Astrocyte (in vitro differentiated cells and primary cell): ENCODE measurements around the gene C1orf52. TPM values are rescaled to one million over a fixed set of nuclear protein-coding genes. Genes with fewer than 3 reads are reported as not detected.

Experiments used
- DNase-seq: peaks from one replicate; pipeline ENCODE4 v3.0.0-alpha.2; 2010; ENCODE audit warnings: low read depth
- FAIRE-seq: peaks from 2 replicates; lab custom pipeline; 2011; peaks lifted over from hg19 to GRCh38; lab: Jason Lieb, UNC
- H2AFZ ChIP-seq: 2 replicates; pipeline ENCODE4 v1.6.0; 2012; ENCODE audit warnings: low read depth, low read length, inconsistent platforms
- H3K27ac ChIP-seq: 2 replicates; pipeline ENCODE4 v1.5.1; 2011; ENCODE audit warnings: low read depth, low read length, inconsistent platforms
- H3K27me3 ChIP-seq: 2 replicates; pipeline ENCODE4 v1.6.0; 2011; ENCODE audit warnings: low read length, inconsistent platforms; ENCODE audit not compliant: insufficient read depth
- H3K36me3 ChIP-seq: 2 replicates; pipeline ENCODE4 v1.5.1; 2011; ENCODE audit warnings: low read length, inconsistent platforms; ENCODE audit not compliant: insufficient read depth
- H3K4me1 ChIP-seq: 2 replicates; pipeline ENCODE4 v1.5.1; 2011; ENCODE audit warnings: low read length, inconsistent platforms; ENCODE audit not compliant: insufficient read depth
- H3K4me2 ChIP-seq: 2 replicates; pipeline ENCODE4 v1.6.0; 2012; ENCODE audit warnings: low read length, inconsistent platforms
- H3K4me3 ChIP-seq: 2 replicates; pipeline ENCODE4 v1.5.1; 2011; ENCODE audit warnings: low read depth, mild to moderate bottlenecking, low read length, inconsistent platforms; ENCODE audit not compliant: insufficient read depth
- H3K79me2 ChIP-seq: 2 replicates; pipeline ENCODE4 v1.6.0; 2012; ENCODE audit warnings: mild to moderate bottlenecking, low read length, inconsistent platforms; ENCODE audit not compliant: insufficient read depth
- H3K9ac ChIP-seq: 2 replicates; pipeline ENCODE4 v1.6.0; 2012; ENCODE audit warnings: mild to moderate bottlenecking, low read length, inconsistent platforms
- H3K9me3 ChIP-seq: 2 replicates; pipeline ENCODE4 v1.5.1; 2012; ENCODE audit warnings: low read depth, mild to moderate bottlenecking, low read length, inconsistent platforms; ENCODE audit not compliant: insufficient read depth
- H4K20me1 ChIP-seq: 2 replicates; pipeline ENCODE4 v1.6.0; 2012; ENCODE audit warnings: low read length, inconsistent platforms; ENCODE audit not compliant: insufficient read depth
- H3K27ac Mint-ChIP-seq: one replicate; pipeline ENCODE4 v1.8.0; 2021; ENCODE audit warnings: mild to moderate bottlenecking, mixed read lengths; ENCODE audit not compliant: unreplicated experiment
- H3K27me3 Mint-ChIP-seq: one replicate; pipeline ENCODE4 v1.8.0; 2021; ENCODE audit warnings: low read depth, mixed read lengths; ENCODE audit not compliant: unreplicated experiment
- H3K36me3 Mint-ChIP-seq: one replicate; pipeline ENCODE4 v1.8.0; 2021; ENCODE audit warnings: low read depth, mixed read lengths; ENCODE audit not compliant: unreplicated experiment
- H3K4me1 Mint-ChIP-seq: one replicate; pipeline ENCODE4 v1.8.0; 2021; ENCODE audit warnings: low read depth, mixed read lengths; ENCODE audit not compliant: unreplicated experiment
- H3K4me3 Mint-ChIP-seq: one replicate; pipeline ENCODE4 v1.8.0; 2021; ENCODE audit warnings: mild to moderate bottlenecking, moderate library complexity, mixed read lengths; ENCODE audit not compliant: unreplicated experiment
- H3K9me3 Mint-ChIP-seq: one replicate; pipeline ENCODE4 v1.8.0; 2021; ENCODE audit warnings: mild to moderate bottlenecking, mixed read lengths; ENCODE audit not compliant: unreplicated experiment
- CTCF ChIP-seq: IDR thresholded peaks from 2 replicates; pipeline ENCODE4 v1.5.1; 2011; ENCODE audit warnings: low read depth, mild to moderate bottlenecking, inconsistent platforms, low read length, moderate library complexity; ENCODE audit not compliant: insufficient read depth
- EZH2 ChIP-seq: IDR thresholded peaks from 2 replicates; pipeline ENCODE4 v1.6.1; 2012; ENCODE audit warnings: mild to moderate bottlenecking, low read length, inconsistent platforms; ENCODE audit not compliant: insufficient read depth
- total RNA-seq: library from RNA; stranded (reverse); gene quantifications from 2 replicates; pipeline ENCODE4 v1.2.1, GENCODE V29; 2021

C1orf52 gene
- total RNA-seq, 1 donor from 2014 or later = 42.4 TPM

- H3K4me1 ChIP-seq = no peaks in the 10 kb centered on the region
- H3K9me3 ChIP-seq = no peaks in the 10 kb centered on the region
- DNase-seq = no peak
- H3K27ac Mint-ChIP-seq = no peak overlapping the region
- no peak for FAIRE-seq
- H3K4me2 ChIP-seq = no peak overlapping the region
- no peak overlapping the region for H3K4me3 Mint-ChIP-seq
- no peak overlapping the region for H3K27ac ChIP-seq
- H3K36me3 Mint-ChIP-seq = no peaks in the 10 kb centered on the region
- peaks cover 7% of the 10 kb centered on the region for H3K27me3 Mint-ChIP-seq
- H3K27me3 ChIP-seq = no peaks in the 10 kb centered on the region
- H3K4me3 ChIP-seq = no peak overlapping the region
- H3K9ac ChIP-seq = no peak overlapping the region
- no peaks in the 10 kb centered on the region for H3K79me2 ChIP-seq
- TF ChIP-seq EZH2 (no peak), CTCF (no peak)
- H3K4me1 Mint-ChIP-seq = peaks cover 13% of the 10 kb centered on the region
- no peaks in the 10 kb centered on the region for H3K9me3 Mint-ChIP-seq
- no peaks in the 10 kb centered on the region for H3K36me3 ChIP-seq
- H4K20me1 ChIP-seq = no peaks in the 10 kb centered on the region
- H2AFZ ChIP-seq = no peak overlapping the region
Measured at GRCh38 chr1:85228972-85229371, 30.5 kb downstream of the C1orf52 start.

GRCh38 chr1:85225624-85226380 lies 33.7 kb downstream of the C1orf52 start:
- no peak overlapping the region for H3K4me3 ChIP-seq
- H3K27ac Mint-ChIP-seq = peak overlapping the region; percentile 55

More at GRCh38 chr1:85225624-85226380, 33.7 kb downstream of the C1orf52 start:
- H3K27ac ChIP-seq = no peak overlapping the region
- H3K36me3 ChIP-seq = no peaks in the 10 kb centered on the region
- H2AFZ ChIP-seq = peak overlapping the region; percentile 11
- Mint-ChIP-seq H3K4me3 (peak overlapping the region; percentile 21), H3K36me3 (no peaks in the 10 kb centered on the region), H3K9me3 (no peaks in the 10 kb centered on the region), H3K27me3 (no peaks in the 10 kb centered on the region), H3K4me1 (peaks cover 13% of the 10 kb centered on the region)
- FAIRE-seq = no peak
- no peaks in the 10 kb centered on the region for H3K9me3 ChIP-seq
- DNase-seq = no peak
- H3K4me1 ChIP-seq = no peaks in the 10 kb centered on the region
- no peak for TF ChIP-seq EZH2
- TF ChIP-seq CTCF = no peak
- no peak overlapping the region for H3K4me2 ChIP-seq
- no peaks in the 10 kb centered on the region for H3K79me2 ChIP-seq
- H3K27me3 ChIP-seq = peaks cover 2% of the 10 kb centered on the region
- no peak overlapping the region for H3K9ac ChIP-seq
- H4K20me1 ChIP-seq = no peaks in the 10 kb centered on the region
